GM12873 (cell line): ENCODE measurements around the gene ADSS2.

Experiments
- TF ChIP-seq, protein P1 (sequence below): IDR thresholded peaks from 2 replicates; pipeline ENCODE4 v1.5.1; 2012; ENCODE audit warnings: low read depth, mild to moderate bottlenecking, moderate library complexity, low read length, control low read depth; ENCODE audit not compliant: insufficient read depth; ENCODE audit errors: missing control alignments

ADSS2 gene

DNA sequence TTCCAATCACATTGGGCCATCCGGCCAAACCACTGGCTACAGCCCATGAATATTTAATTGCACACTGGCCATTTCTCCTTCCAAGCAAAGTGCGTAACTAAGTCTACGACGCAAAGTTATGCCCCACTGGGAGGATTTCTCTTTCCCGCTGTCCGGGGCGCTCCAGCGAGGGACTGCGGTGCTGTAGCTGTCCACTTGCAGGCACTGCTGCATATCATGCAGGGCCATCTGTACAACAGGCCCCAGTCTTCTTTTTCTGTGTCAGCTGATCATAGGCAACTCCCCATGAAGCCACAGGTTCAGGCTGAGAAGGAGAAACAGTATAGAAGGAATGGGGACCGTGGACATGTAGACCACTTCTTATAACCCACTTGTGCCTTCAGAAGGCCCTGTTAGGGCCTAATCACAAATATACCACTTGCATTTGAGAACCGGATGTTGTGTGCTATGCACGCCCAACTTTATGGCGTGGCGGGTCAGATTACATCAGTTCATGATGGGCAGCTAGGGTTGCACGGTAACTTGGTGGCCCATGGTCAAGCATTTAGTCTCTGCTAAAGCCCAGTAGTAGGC is 58.0 kb downstream of the ADSS2 start:
- TF ChIP-seq, protein P1, sequence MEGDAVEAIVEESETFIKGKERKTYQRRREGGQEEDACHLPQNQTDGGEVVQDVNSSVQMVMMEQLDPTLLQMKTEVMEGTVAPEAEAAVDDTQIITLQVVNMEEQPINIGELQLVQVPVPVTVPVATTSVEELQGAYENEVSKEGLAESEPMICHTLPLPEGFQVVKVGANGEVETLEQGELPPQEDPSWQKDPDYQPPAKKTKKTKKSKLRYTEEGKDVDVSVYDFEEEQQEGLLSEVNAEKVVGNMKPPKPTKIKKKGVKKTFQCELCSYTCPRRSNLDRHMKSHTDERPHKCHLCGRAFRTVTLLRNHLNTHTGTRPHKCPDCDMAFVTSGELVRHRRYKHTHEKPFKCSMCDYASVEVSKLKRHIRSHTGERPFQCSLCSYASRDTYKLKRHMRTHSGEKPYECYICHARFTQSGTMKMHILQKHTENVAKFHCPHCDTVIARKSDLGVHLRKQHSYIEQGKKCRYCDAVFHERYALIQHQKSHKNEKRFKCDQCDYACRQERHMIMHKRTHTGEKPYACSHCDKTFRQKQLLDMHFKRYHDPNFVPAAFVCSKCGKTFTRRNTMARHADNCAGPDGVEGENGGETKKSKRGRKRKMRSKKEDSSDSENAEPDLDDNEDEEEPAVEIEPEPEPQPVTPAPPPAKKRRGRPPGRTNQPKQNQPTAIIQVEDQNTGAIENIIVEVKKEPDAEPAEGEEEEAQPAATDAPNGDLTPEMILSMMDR = no peak

DNA sequence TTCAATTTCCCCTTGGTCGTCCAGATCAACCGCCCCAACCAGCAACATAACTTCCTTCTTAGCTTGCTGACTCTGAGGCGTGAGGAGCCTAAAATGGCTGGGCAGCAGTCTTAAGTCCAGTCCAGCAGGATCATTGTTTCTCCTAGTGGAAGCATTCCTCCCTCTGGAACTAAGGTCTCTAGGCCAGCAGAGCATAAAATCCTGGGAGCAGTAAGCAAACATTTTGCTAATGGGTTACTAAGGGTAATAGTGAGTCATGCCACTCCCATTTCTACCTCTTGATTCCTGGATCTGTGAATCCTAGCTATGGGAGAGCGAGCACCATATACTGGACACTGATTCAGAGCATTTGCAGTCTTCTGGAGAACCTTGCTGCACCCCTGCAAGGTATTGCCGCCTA is 59.9 kb downstream of the ADSS2 start:
- TF ChIP-seq, protein P1 = no peak

DNA sequence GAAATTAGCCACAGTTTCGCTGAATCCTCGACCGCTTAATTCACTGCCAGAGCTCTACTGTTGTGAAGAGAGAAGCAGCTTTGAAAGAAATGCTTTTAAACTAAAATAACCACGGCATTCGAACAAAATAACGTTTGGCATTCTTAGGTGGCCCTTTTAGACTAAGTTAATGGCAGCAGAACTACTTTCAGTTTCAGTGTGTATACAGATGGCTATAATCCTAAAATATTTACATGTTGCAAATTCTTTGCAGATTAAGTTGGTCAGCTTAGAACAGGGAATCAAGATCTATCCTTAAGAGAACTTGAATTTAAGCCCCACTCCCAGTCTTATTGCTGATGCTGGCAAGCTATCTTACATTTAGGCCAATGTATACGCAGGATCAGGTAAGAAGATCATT is 62.7 kb downstream of the ADSS2 start:
- TF ChIP-seq, protein P1 = no peak

DNA sequence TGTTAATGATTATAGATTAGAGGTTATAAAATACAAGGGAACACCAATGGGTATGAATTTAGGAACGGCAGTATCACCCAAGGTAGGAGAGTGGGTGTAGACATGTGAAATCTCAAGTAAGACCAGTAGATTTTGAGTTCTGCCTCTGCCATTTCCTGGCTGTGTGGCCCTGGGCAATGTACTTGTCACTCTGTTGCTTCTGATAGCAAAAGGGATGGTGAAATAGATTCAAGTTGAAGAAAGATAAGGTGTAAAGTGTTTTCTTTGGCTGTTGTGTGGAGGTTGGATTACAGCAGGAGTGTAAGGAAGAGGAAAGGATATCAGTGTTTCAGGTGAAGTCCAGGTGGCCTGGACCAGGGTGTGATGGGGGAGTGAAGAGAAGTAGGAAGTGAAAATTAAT is 64.3 kb downstream of the ADSS2 start:
- TF ChIP-seq, protein P1 = no peak

DNA sequence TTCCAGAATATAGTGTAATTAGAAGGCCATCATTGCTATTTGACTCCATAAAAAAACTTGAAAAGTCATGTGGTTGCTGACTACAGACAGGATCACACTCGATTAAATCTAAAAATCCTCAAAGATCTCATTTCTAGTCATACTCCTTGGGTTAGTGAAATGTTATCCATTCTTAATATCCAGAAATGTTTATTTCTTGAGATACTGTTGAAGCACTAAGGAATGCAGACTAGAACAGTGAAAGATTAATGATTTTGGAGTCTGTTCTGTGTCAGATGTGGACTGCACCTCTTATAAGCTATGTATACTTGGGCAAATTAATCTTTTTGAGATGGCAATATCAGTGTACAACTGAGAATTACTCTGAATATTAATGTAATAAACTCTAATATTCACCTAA is 65.1 kb downstream of the ADSS2 start:
- TF ChIP-seq, protein P1 = no peak

DNA sequence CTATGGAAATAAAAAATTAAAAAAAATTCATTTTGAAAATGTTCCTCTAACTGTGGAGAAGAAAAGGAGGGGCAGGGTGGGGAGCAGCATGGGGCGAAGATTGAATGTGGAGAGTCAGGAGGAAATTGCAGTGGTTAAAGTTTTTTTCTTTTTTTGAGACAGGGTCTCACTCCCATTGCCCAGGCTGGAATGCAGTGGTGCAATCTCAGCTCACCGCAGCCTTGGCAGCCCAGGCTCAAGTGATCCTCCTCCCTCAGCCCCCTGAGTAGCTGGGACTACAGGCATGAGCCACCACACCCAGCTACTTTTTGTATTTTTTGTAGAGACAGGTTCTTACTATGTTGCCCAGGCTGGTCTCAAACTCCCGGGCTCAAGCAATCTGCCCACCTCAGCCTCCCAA is 67.6 kb downstream of the ADSS2 start:
- TF ChIP-seq, protein P1 = no peak

DNA sequence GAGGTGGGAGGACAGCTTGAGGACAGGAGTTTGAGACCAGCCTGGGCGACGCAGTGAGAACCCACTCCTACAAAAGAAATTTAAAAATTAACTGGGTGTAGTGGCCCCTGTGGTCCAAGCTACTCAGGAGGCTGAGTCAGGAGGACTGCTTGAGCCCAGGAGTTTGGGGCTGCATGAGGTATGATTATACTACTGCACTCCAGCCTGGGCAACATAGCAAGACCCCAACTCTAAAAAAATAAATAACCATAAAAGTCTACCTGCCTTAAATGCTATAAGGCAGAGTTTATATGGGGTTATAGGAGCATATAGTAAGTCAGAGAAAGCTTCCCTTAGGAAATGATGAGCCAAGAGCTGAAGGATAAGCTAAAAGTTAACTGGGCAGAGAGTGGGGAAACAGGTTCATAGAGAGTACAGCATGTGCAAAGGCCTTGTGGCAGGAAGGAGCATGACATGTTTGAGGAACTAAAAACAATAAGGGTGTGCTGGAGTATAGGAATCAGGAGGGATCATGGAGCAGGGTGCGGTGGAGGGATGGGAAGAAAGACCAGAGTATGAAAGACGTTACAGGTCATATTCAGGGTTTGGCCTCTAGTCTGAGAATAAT is 68.3 kb downstream of the ADSS2 start:
- TF ChIP-seq, protein P1 = no peak
